HepG2 (cell line): ENCODE data around the gene ACP1. TPM values are rescaled to one million over a fixed set of nuclear protein-coding genes. Genes with fewer than 3 reads are reported as not detected.
A peak's percentile ranks its signal among the peaks of the same experiment; 100 is the strongest.

ENCODE experiments used
- ATAC-seq: fragments of 200-7000 bp; cut with Tn5 transposase; 3 replicates; pipeline ENCODE4 v1.9.1; 2020; ENCODE audit warnings: mild to moderate bottlenecking, moderate library complexity
- BruUV-seq: library from RNA; stranded (reverse); fragments of 400-500 nt; replicated peaks from 2 replicates; lab custom pipeline; 2021; lab: Mats Ljungman, UMichigan
- CTCF ChIA-PET: fragments of 300-600 bp; formaldehyde crosslinking; extraction: SDS; loops from one replicate; lab custom pipeline; 2021; ENCODE audit warnings: low total read pairs, inconsistent platforms, low intra/inter-chr PET ratio; lab: Yijun Ruan, JAX
- POLR2A ChIA-PET: fragments of 350-600 bp; sonication (Branson Sonifier 250); formaldehyde crosslinking; loops from one replicate; lab custom pipeline; 2020; ENCODE audit warnings: antibody characterized with exemption, inconsistent platforms; lab: Yijun Ruan, JAX
- DNase-seq: peaks from one replicate; pipeline ENCODE4 v3.0.0-alpha.2; 2015; ENCODE audit warnings: low spot score
- FAIRE-seq: peaks from 3 replicates; lab custom pipeline; 2011; peaks lifted over from hg19 to GRCh38; lab: Jason Lieb, UNC
- H2AFZ ChIP-seq: one replicate; pipeline ENCODE4 v1.6.1; 2011; ENCODE audit warnings: low read length, inconsistent platforms
- H3K27ac ChIP-seq: fragments of 300-600 bp; 3 replicates; pipeline ENCODE4 v1.8.0; 2011; ENCODE audit warnings: mixed run types, mild to moderate bottlenecking, mixed read lengths, low read length, inconsistent platforms; ENCODE audit not compliant: insufficient read depth; ENCODE audit errors: extremely low read length
- H3K27me3 ChIP-seq, 2 experiments: fragments of 200-600 bp in 1 of 2; 2 replicates in 1 of 2; 3 replicates in 1 of 2; pipeline versions ENCODE4 v1.6.0 to v1.8.0; 2011; ENCODE audit warnings: low read length in 2 of 2, mild to moderate bottlenecking in 2 of 2, moderate library complexity in 2 of 2, inconsistent platforms in 1 of 2; ENCODE audit not compliant: insufficient read depth in 2 of 2, control insufficient read depth in 1 of 2
- H3K36me3 ChIP-seq, 2 experiments: fragments of 200-600 bp in 1 of 2; replicated peaks in 1 of 2; 2 replicates in 1 of 2; 3 replicates in 1 of 2; pipeline versions ENCODE4 v1.5.1 to v1.8.0; 2011; ENCODE audit warnings: low read length in 2 of 2, inconsistent platforms in 1 of 2; ENCODE audit not compliant: insufficient read depth in 2 of 2, control insufficient read depth in 1 of 2
- H3K4me1 ChIP-seq: 2 replicates; pipeline ENCODE4 v1.5.1; 2012; ENCODE audit warnings: low read length, inconsistent platforms; ENCODE audit not compliant: insufficient read depth
- H3K4me2 ChIP-seq: 2 replicates; pipeline ENCODE4 v1.6.0; 2011; ENCODE audit warnings: low read depth, low read length, inconsistent platforms
- H3K4me3 ChIP-seq, 3 experiments: fragments of 200-600 bp in 1 of 3; sonication (generic), shearing (Covaris generic) in 1 of 3; replicated peaks in 1 of 3; 2 replicates each; pipeline ENCODE4 v1.5.1; 2011 to 2016; ENCODE audit warnings: low read length in 3 of 3, inconsistent platforms in 2 of 3, low read depth in 2 of 3, mild to moderate bottlenecking in 2 of 3, control low read depth in 1 of 3, mixed read lengths in 1 of 3; ENCODE audit not compliant: insufficient read depth in 1 of 3
- H3K79me2 ChIP-seq: one replicate; pipeline ENCODE4 v1.6.1; 2011; ENCODE audit warnings: low read length, inconsistent platforms; ENCODE audit not compliant: insufficient read depth
- H3K9ac ChIP-seq: 2 replicates; pipeline ENCODE4 v1.6.0; 2011; ENCODE audit warnings: mild to moderate bottlenecking, low read depth, low read length, inconsistent platforms; ENCODE audit not compliant: insufficient read depth
- H3K9me3 ChIP-seq: 2 replicates; pipeline ENCODE4 v1.5.1; 2012; ENCODE audit warnings: mild to moderate bottlenecking, low read length
- H4K20me1 ChIP-seq: 2 replicates; pipeline ENCODE4 v1.6.0; 2011; ENCODE audit warnings: inconsistent platforms, mild to moderate bottlenecking, low read length, moderate library complexity; ENCODE audit not compliant: insufficient read depth
- GATAD2A ChIP-seq: IDR thresholded peaks from 2 replicates; pipeline ENCODE4 v1.6.1; 2016
- MAF1 ChIP-seq: sonication (generic); formaldehyde crosslinking; IDR thresholded peaks from 2 replicates; pipeline ENCODE4 v1.5.0; 2020; ENCODE audit warnings: missing genetic modification reagents, borderline replicate concordance
- MXD1 ChIP-seq: sonication (generic); formaldehyde crosslinking; IDR thresholded peaks from 2 replicates; pipeline ENCODE4 v1.4.0; 2020; ENCODE audit warnings: mild to moderate bottlenecking, missing genetic modification reagents
- SIX4 ChIP-seq: sonication (generic); formaldehyde crosslinking; IDR thresholded peaks from 2 replicates; pipeline ENCODE4 v1.4.0; 2020; ENCODE audit warnings: missing genetic modification reagents
- ZBTB33 ChIP-seq: sonication (generic); formaldehyde crosslinking; IDR thresholded peaks from 2 replicates; pipeline ENCODE4 v1.4.0; 2020; ENCODE audit warnings: missing genetic modification reagents
- ZMYM2 ChIP-seq: sonication (generic); formaldehyde crosslinking; IDR thresholded peaks from 2 replicates; pipeline ENCODE4 v1.8.0; 2022; ENCODE audit warnings: mild to moderate bottlenecking, missing genetic modification reagents
- ZNF230 ChIP-seq: sonication (generic); formaldehyde crosslinking; IDR thresholded peaks from 2 replicates; pipeline ENCODE4 v1.4.0; 2020; ENCODE audit warnings: mild to moderate bottlenecking, missing genetic modification reagents
- ZNF24 ChIP-seq: fragments of 450-650 bp; IDR thresholded peaks from 2 replicates; pipeline ENCODE4 v1.6.1; 2017; ENCODE audit warnings: antibody characterized with exemption, mild to moderate bottlenecking
- ZNF737 ChIP-seq: sonication (generic); formaldehyde crosslinking; IDR thresholded peaks from 2 replicates; pipeline ENCODE4 v1.5.0; 2020; ENCODE audit warnings: missing genetic modification reagents, mild to moderate bottlenecking, borderline replicate concordance
- ZSCAN21 ChIP-seq: sonication (generic); formaldehyde crosslinking; IDR thresholded peaks from 2 replicates; pipeline ENCODE4 v1.8.0; 2022; ENCODE audit warnings: mild to moderate bottlenecking, missing genetic modification reagents, moderate library complexity, borderline replicate concordance
- ZSCAN22 ChIP-seq: sonication (generic); formaldehyde crosslinking; IDR thresholded peaks from 2 replicates; pipeline ENCODE4 v1.4.0; 2020; ENCODE audit warnings: mild to moderate bottlenecking, missing genetic modification reagents
- WGBS: methylation state at CpG from one replicate; pipeline ENCODE4 v1.1.6; 2017; ENCODE audit warnings: low lambda C conversion rate; 5-methylcytosine and 5-hydroxymethylcytosine counted together
- in situ Hi-C: cut with HindIII; loops from 2 replicates; pipeline ENCODE4 v1.10.0; 2017; ENCODE audit warnings: low pct_unique_long_range_greater_than_20kb; ENCODE audit not compliant: extremely low pct_ligation_motif_present
- intact Hi-C: fragments of 100-400 bp; cut with micrococcal nuclease; formaldehyde crosslinking; loops from one replicate; pipeline ENCODE4 v1.10.0; 2022; ENCODE audit not compliant: unreplicated experiment
- polyA plus RNA-seq, 8 experiments: library from polyadenylated mRNA; depleted of rRNA in 3 of 8; stranded (reverse) in 7 of 8; unstranded in 1 of 8; fragments of >200 nt; fragmentation: Illumina TruSeq in 4 of 8; extraction: Trizol in 4 of 8; gene quantifications; 2 replicates each; pipeline versions ENCODE4 v1.2.1 to v1.2.3, GENCODE V29; 2011 to 2016; ENCODE audit warnings: low read depth in 4 of 8, missing spikeins in 1 of 8, mixed read lengths in 1 of 8; ENCODE audit not compliant: insufficient read depth in 1 of 8
- total RNA-seq, 5 experiments: library from RNA; depleted of rRNA; stranded (reverse); fragments of >200 nt; fragmentation: Illumina TruSeq; extraction: Trizol; gene quantifications; 2 replicates each; pipeline ENCODE4 v1.2.3, GENCODE V29; 2016; ENCODE audit warnings: low read depth in 1 of 5
- TF ChIP-seq, protein P1 (sequence below): sonication (generic); formaldehyde crosslinking; conservative IDR thresholded peaks from 2 replicates; pipeline ENCODE4 v1.4.0; 2020; ENCODE audit warnings: mild to moderate bottlenecking, missing genetic modification reagents, moderate library complexity

ACP1 gene
- total and polyA plus RNA-seq, 2 of the 13 experiments (the other 11 are each of a cell fraction or from before 2014, with no cell fraction given) = 246 to 348 TPM

DNA sequence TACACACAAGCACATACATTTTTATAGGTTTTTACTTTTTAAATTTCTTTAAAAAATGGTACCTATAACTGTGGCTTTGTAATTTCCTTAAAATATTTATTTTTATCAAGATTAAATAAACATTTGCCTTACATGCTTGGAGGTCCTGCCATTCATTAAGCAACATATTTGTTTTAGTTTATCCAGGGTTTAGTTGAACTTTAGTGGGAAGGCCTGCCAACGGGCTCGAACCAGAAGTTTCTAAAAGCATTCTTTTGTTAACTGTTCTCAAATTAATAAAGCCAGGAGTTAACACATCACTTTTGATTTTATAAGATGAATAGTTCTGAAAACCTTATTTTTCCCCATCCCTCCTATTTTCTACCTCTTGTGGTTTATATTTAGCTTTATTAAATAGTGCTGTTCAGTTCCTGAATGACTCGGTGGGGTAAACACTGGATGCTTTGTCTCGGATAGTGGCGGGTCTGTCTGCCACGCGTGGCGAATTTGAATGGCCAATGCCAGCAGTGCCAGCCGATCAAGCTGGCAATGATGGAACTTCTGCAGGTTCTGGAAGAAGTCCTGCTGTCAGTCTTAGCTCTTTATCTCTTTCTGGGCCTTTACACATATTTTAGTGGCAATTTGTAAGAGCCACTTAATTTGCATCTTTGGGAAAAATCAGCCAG lies 33.1 kb upstream of the ACP1 start:
- Histone ChIP-seq H3K4me2 (no peak overlapping the region), H4K20me1 (no peaks in the 10 kb centered on the region), H3K9me3 (no peaks in the 10 kb centered on the region), H3K27ac (no peak overlapping the region), H3K4me3 (no peak overlapping the region), H2AFZ (no peak overlapping the region), H3K36me3 (peaks cover 5 to 21% of the 10 kb centered on the region in 2 experiments), H3K27me3 (no peaks in the 10 kb centered on the region), H3K4me1 (peaks cover 32% of the 10 kb centered on the region), H3K9ac (no peak overlapping the region), H3K79me2 (no peaks in the 10 kb centered on the region)
- FAIRE-seq = no peak
- ChIA-PET CTCF (no interaction called here), POLR2A (no interaction called here)
- ATAC-seq = no peak
- 82% methylated on average over 9 of the region's 9 CpGs for WGBS
- DNase-seq = peak; percentile 15
- intact Hi-C loops = loop anchor here (5.0 kb wide), 1 partner anchor 54 kb away; no protein-coding TSS in a partner anchor
- in situ Hi-C loops = no loop called here
- no TSS peak for BruUV-seq
- no peak for TF ChIP-seq MAF1 (CRISPR knock-in tag)
- TF ChIP-seq ZBTB33 = 0 out of 2 replicates have a peak, but pooled peaks have one; percentile 32

GRCh38 chr2:233030-233429 lies 31.7 kb upstream of the ACP1 start:
- no peaks in the 10 kb centered on the region for H3K79me2 ChIP-seq
- intact Hi-C loops = loop anchor here (5.0 kb wide), 1 partner anchor 56 kb away; no protein-coding TSS in a partner anchor
- no peak for TF ChIP-seq ZNF737
- no peak for TF ChIP-seq SIX4
- no peak for TF ChIP-seq ZSCAN22 (CRISPR knock-in tag)
- no peak for TF ChIP-seq ZMYM2
- no peak for TF ChIP-seq GATAD2A (CRISPR knock-in tag)
- TF ChIP-seq, protein P1, sequence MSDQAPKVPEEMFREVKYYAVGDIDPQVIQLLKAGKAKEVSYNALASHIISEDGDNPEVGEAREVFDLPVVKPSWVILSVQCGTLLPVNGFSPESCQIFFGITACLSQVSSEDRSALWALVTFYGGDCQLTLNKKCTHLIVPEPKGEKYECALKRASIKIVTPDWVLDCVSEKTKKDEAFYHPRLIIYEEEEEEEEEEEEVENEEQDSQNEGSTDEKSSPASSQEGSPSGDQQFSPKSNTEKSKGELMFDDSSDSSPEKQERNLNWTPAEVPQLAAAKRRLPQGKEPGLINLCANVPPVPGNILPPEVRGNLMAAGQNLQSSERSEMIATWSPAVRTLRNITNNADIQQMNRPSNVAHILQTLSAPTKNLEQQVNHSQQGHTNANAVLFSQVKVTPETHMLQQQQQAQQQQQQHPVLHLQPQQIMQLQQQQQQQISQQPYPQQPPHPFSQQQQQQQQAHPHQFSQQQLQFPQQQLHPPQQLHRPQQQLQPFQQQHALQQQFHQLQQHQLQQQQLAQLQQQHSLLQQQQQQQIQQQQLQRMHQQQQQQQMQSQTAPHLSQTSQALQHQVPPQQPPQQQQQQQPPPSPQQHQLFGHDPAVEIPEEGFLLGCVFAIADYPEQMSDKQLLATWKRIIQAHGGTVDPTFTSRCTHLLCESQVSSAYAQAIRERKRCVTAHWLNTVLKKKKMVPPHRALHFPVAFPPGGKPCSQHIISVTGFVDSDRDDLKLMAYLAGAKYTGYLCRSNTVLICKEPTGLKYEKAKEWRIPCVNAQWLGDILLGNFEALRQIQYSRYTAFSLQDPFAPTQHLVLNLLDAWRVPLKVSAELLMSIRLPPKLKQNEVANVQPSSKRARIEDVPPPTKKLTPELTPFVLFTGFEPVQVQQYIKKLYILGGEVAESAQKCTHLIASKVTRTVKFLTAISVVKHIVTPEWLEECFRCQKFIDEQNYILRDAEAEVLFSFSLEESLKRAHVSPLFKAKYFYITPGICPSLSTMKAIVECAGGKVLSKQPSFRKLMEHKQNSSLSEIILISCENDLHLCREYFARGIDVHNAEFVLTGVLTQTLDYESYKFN (CRISPR knock-in tag) = no peak
- no peak for TF ChIP-seq ZNF24
- no peak for TF ChIP-seq MXD1 (CRISPR knock-in tag)
- TF ChIP-seq ZSCAN21 (CRISPR knock-in tag) = no peak
- TF ChIP-seq ZNF230 (CRISPR knock-in tag) = no peak
- no peaks in the 10 kb centered on the region for H3K27me3 ChIP-seq
- H3K4me3 ChIP-seq = no peak overlapping the region
- FAIRE-seq (no peak), DNase-seq (no peak), ATAC-seq (no peak)
- H3K4me1 ChIP-seq = peaks cover 29% of the 10 kb centered on the region
- no peaks in the 10 kb centered on the region for H4K20me1 ChIP-seq
- no peak overlapping the region for H2AFZ ChIP-seq
- H3K27ac ChIP-seq = no peak overlapping the region
- 95% methylated on average over 7 of the region's 7 CpGs for WGBS
- H3K9me3 ChIP-seq = no peaks in the 10 kb centered on the region
- H3K36me3 ChIP-seq = peaks cover 5 to 19% of the 10 kb centered on the region in 2 experiments; a peak in 4 of 5 replicates
- no TSS peak for BruUV-seq
- no peak overlapping the region for H3K4me2 ChIP-seq
- CTCF ChIA-PET = no interaction called here
- no peak overlapping the region for H3K9ac ChIP-seq
- POLR2A ChIA-PET = no interaction called here
- in situ Hi-C loops = no loop called here
